Skin of body (tissue), 2 donors: ENCODE data around the gene HEMK1. TPM values are rescaled to one million over a fixed set of nuclear protein-coding genes. Genes with fewer than 3 reads are reported as not detected.
A peak's percentile ranks its signal among the peaks of the same experiment; 100 is the strongest.

Source experiments
- DNase-seq: peaks from one replicate; lab custom pipeline; 2025; lab: John Stamatoyannopoulos, UW
- total RNA-seq: library from RNA; depleted of rRNA; stranded (reverse); fragments of >200 nt; gene quantifications from one replicate; pipeline ENCODE4 v1.2.3, GENCODE V29; 2014

The HEMK1 gene
- total RNA-seq, 1 donor from 2014 or later: 5.4 TPM

DNA sequence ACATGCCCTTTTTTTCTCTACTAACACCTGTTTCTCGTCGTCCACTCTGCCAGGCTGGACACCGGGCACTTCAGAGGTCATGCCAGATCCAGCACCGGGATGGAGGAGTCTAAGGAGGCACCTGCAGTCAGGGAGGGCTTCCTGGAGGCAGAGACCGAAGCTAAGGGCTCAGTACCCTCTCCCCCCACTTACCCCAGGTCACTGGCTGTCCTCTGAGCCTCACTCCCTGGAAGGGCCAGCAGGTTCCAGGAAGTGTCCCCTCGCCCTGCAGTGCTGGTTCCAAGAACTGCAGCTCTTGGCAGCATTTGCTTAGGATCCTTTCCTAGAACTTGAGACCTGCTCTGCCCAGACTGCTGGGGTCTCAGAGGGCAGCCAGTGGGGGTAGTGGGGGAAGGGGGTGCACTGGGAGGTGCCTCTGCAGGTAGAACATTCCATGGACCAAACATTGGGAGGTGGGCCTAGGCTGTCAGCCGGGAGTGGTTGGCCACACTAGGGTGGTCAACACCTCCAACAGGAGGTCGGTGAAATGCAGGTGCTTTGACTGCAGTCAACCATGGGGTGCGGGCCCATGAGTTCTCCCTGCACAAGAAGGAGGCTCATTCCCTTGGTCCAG lies 30.9 kb downstream of the HEMK1 start:
- DNase-seq: no peak

- peak; percentile 87 for DNase-seq
Observed at GRCh38 chr3:50600841-50601591, 31.7 kb downstream of the HEMK1 start.

- DNase-seq: peak; percentile 27
Observed at GRCh38 chr3:50602595-50603191, 33.4 kb downstream of the HEMK1 start.

DNA sequence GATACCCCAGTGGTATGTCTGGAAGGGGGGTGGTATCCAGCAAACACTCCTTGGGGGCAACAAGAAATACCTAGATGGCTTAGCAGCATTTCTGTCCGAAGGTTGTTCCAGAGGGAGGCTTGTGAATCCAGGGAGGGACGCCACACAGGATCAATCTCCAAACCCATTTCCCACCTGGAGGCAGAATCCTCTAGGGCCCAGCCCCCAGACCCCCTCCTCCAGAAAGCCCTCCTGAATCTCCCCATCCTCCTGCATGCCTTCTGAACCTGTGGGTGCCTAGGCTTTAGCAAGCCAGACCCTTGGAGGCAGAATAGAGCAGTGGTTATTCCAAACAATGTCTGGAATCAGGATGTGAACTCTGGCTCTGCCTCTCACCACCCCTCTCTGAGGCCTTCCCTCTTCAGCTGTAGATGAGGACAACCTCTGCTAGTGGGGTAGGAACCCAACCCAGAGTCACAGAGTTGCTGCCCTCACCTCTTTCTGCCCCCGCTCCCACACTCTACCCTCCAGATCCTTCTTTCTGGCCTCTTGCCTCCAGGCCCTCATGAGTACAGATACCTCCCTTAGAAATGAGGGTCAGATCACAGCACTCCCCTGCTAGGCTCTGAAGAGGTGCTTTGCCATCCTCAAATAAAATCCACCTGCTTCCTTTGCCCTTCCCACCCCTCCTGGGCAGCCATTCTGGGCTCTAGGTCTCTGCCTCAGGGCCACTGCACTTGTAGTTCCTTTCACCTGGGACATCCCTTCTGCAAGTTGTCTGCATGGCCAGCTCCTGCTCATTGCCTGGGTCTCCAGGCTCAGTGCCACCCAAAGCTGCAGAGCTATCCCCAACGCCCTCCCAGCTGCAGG lies 34.2 kb downstream of the HEMK1 start:
- DNase-seq: no peak

DNA sequence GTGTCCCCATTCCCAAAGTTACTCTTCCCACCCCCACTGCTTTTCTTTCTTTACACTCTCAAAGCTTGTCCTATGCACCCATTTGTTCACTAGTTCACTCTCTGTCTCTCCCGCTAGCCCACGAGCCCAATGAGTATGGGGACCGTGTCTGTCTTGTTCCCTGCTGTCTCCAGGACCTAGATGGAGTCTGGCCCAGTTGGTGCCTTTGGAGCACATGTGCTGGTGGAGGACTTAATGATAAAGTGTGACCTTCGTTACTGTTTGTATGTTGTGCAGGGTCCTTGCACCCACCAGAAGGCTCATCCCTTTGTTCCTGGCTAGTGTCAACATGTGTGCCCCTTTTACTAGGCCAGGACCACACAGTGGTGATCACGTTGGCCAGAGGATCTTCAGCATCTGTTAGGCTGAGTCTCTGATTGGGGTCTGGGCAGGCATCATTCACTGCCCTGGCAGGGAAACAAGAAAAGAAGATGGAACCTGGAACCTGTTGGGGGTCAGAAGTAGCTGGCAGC lies 34.8 kb downstream of the HEMK1 start:
- no peak for DNase-seq

DNA sequence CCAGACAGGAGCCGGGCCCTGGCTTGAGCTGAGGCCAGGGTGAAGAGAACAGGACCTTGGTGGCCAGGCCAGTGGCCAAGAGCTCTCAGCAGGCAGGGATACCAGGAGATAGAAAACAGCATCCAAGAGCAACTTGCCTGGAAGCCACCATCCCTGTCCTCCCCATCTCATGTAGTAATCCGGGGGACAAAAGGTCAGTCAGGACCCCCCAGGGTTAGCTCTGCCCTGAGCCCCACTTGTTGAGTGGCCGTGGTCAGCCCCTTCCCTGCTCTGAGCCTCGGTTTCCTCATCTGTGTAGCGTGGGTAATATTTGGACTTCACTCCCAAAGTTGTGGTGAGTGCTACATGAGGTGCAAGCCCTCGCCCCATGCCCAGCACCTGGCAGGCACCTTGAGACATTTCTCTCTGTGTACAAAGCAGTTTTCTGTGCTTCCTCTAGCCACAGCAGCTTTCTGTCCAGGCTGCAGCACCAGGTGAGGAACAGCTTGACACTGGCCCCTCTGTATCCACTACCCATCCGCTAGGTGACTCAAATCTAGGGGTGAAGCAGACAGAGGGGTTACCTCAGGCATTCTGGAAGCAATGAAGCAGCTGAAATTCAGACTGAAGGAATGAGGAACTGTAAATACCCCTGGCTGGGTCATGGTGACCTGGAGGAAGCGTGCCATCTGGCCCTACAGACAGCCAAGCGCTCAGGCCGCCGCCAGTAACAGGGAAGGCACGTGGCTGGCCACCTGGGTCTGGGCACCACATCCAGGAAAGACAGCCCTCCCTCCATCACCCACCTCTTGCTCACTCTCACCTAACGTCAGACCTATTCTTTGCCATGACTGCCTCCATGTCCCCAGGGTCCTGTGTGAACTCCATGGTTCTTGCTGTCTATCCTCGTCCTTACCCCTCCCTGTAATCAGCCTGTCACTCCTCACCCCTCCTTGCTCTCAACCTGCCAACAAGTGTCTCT lies 35.6 kb downstream of the HEMK1 start:
- DNase-seq: no peak

GRCh38 chr3:50605901-50606326 lies 36.6 kb downstream of the HEMK1 start:
- no peak for DNase-seq

GRCh38 chr3:50606596-50606995 lies 37.3 kb downstream of the HEMK1 start:
- DNase-seq: no peak

GRCh38 chr3:50607271-50608091 lies 38.2 kb downstream of the HEMK1 start:
- DNase-seq: no peak

DNA sequence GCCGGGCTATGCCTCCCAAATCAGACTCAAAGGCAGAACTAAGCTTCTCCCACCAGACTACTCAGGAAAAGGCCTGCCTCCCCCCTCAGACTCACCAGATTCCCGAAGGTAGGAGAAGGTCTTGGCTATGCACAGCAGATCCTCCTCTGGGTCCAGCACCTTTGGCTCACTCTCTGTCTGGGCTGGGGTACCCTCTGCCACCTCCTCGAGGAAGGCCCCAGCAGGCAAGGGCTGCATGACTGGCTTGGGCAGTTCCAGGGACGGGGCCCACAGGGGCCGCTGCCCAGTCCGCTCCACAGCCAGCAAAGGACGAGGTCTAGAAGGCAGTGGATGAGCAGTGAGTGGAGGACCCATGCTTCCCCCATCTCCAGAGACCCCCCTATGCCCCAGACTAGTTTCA lies 39.0 kb downstream of the HEMK1 start:
- no peak for DNase-seq

DNA sequence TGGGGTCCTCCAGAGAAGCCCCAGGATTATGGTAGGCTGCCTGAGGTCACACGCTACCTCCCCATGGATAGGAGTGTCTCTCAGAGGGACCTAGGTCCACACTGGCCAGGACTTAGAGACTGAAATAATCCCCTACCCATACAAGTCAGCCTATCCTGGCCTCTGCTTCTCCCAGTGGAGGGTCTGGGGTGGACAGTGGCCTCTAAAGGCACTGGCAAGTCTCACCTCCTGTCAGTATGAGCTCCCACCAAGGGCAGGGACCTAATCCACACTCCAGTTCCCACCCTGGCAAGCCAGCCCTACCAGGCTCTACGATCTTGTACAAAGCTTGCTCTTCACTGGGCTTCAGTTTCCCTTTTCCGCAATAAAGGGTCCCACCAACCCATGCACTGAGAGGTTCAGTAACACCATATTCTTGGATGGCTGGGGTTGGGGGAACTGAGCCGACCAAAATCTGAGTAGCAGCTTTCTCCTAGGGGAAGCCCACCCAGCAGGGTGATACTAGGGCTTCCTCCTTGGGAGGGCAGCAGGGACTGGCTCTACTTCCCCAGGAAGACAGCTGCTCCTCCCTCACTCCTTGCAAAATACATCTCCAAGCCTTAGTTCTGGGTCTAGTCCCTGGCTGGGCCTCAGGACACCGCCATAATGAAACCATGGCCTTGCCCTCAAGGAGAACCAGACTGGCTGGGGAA lies 39.9 kb downstream of the HEMK1 start:
- no peak for DNase-seq

DNA sequence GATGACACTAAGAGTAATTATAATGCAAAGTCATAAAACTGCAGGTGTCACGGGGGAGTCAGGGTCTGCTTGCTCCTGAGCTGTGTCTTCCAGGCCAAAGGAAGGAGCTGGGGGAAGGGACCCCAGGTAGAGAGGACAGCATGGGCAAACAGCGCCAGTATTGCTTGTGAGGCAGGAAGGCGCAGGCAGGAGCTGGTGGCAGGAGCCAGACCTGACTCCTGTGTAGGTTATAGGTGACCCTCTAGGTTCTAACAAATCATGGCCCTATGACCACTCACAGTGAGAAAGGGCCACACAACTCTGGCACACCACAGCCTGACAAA lies 40.4 kb downstream of the HEMK1 start:
- DNase-seq: no peak

GRCh38 chr3:50610181-50610971 lies 41.1 kb downstream of the HEMK1 start:
- DNase-seq: no peak

DNA sequence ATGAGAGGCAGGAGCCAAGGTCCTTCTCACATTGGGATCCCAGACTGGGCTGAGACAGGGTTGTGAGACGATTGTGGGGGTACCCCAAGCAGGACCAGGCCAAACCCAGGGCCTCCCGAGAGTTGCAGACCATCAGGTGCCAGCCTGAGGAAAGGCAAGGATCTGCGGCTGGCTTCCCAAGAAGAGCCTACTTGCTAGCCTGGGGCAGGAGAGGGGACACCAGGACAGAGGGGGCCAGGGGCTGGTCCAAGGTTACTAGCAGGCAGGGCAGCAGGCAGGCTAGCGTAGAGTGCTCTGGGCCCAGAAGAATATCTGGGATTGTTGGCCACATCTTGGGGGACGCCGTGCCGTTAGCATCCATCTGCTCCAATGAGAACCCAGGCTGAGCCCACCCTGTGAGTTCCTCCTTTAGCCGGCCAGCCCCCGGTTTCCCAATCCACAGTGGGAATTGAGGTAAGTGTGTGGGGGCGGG lies 41.7 kb downstream of the HEMK1 start:
- no peak for DNase-seq

DNA sequence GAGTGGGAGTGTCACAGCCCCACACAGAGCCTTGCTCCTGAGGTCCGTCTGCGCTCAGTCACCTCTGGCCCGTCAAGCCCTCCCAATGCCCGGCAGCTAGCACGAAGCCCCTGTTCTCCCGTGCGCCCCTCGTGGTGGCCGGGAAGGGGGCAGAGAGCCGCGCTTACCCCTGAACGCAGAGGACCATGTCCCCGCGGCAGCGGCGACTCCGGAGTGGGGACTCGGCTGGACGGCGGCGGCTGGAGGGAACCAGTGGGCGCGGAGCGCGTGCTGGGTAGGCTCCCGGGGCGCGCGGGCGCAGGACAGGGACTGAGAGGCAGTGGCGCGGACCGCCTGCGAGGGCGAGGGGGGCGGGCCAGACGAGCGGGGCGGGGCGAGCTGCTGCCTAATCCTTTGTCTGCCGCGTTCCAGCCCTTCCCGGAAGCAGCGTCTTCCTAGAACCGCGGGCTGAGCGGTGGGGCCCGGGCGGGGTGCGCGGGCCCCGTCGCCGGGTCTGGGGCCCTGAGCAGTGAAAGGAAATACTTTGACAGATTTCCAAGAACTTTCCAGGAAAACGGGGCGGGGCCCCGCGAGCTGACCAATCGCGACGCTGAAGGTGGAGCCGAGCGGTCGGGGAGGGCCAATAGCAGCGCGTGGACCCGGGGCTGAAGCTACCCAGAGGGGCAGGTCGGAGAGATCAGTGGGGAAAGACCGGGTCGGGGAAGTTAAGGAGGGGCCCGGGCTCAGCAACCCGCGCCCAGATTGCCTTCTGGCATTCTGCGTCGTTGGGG lies 42.3 kb downstream of the HEMK1 start, which contains the start of gene CISH:
CISH (minus strand) TSS at position 311 of the 770 bp plus-strand sequence; CDS start at position 187, 124 bp downstream.
- peak; percentile 98 for DNase-seq

- DNase-seq: peak; percentile 35
Observed at GRCh38 chr3:50612234-50612882, 43.0 kb downstream of the HEMK1 start.
